GM18499 (cell line): Measurements from ENCODE around the gene RNF213.
"Not testable (repeated sequence)": the region's sequence is repeated elsewhere in the genome, so short reads cannot be mapped to it uniquely, and the experiment has no call there.

Experiments
- ATAC-seq: cut with Tn5 transposase; IDR thresholded peaks from one replicate; pipeline ENCODE4 v1.9.1; 2021; ENCODE audit warnings: moderate number of reproducible peaks; ENCODE audit not compliant: insufficient read depth, unreplicated experiment

RNF213 gene

GRCh38 chr17:80265205-80266068 lies 4.8 kb downstream of the RNF213 start:
- no peak for ATAC-seq

GRCh38 chr17:80267391-80267790 lies 6.7 kb downstream of the RNF213 start:
- no peak for ATAC-seq

DNA sequence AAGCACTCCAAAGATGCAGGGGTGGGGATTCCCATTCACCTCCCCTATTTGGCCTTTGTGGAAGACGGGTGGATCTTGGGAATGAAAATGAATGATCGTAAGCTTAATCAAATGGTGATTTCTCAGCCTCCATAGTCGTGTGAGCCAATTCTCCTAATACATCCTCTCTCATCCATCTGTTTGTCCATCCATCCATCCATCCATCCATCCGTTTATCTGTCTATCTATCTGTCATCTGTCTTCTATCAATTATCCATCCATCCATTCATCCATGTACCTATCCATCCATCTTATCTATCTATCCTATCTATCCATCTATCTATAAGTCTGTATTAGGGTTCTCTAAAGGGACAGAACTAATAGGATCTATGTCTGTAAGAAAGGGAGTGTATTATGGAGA lies 7.8 kb downstream of the RNF213 start:
- ATAC-seq: no peak

GRCh38 chr17:80269405-80269807 lies 8.8 kb downstream of the RNF213 start:
- ATAC-seq: no peak

GRCh38 chr17:80270104-80270503 lies 9.5 kb downstream of the RNF213 start:
- ATAC-seq: no peak

DNA sequence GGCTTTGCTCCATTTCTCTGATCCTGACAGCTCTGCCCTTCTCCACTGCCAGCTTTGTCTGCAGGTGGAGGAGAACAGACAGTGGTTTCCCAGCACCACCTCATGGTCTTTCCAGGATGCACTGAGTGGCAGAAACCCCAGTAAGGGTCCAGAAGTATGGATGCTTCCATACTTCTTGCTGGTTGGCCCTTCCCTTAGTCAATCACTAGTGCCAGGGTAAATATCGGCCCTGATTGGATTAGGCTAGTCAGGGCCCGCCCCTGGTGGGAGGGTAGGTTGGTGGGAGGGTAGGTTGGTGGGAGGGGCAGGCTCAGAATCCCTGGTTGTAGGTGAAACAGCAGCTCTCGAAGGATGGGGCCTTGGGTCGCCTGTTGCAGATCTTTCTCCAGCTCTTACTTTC lies 10.2 kb downstream of the RNF213 start:
- no peak for ATAC-seq

GRCh38 chr17:80272366-80272765 lies 11.7 kb downstream of the RNF213 start:
- ATAC-seq: no peak

- no peak for ATAC-seq
These were observed 13.7 kb downstream of the RNF213 start for GRCh38 chr17:80274331-80274730.

GRCh38 chr17:80274871-80275449 lies 14.3 kb downstream of the RNF213 start:
- ATAC-seq: no peak

DNA sequence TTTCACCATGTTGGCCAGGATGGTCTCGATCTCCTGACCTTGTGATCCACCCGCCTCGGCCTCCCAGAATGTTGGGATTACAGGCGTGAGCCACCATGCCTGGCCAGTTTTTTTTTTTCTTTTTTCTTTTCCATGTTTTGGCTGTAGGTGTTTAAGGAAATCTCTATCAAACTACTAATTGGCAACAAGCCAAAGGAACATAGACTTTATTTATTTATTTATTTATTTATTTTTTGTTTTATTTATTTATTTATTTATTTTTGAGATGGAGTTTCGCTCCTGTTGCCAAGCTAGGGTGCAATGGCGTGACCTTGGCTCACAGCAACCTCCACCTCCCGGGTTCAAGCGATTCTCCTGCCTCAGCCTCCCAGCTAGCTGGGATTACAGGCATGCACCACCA lies 15.2 kb downstream of the RNF213 start:
- ATAC-seq: not testable (repeated sequence)

DNA sequence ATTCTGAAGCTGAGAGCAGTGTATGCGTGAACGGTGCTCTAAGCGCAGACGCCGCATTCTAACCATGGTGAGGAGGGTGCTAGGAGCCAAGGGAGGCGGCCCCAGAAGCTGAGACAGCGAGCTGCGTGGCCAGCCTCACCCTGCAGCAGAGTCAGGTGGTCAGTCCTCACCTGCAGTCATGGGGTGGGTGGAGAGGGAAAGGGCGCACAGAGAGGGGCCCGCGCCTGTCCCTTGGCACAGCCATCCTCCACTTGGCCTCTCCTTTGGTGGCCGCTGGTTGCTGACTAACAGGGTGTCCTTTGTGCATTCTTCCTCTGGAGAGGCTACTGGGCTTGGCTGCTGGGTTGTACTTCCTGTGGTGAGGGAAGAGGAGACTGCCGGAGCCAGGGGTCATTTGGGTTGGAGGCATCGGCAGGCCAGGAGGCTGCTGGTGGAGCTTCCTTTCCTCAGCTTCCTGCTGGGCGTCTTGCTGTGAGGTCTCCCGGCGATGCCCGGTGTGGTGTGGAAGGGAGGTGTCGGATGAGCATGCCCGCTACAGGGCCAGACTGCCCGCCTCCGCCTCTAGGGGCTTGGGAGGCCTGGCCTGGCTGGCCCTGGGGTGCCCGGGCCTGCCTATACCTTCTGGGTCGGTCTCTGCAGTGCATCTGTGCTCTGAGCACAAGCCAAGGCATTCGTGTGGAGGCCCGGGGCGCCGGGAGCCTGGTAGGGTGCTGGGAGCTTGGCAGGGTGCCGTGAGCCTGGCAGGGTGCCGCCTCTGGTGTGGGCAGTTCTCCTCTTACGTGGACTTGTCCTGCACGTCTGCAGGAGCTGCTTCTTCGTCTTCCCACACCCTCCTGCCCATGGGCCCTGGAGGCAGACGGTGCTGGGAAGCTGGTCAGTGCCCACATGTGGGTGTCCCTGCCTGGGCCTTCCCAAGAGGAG lies 17.4 kb downstream of the RNF213 start:
- no peak for ATAC-seq

DNA sequence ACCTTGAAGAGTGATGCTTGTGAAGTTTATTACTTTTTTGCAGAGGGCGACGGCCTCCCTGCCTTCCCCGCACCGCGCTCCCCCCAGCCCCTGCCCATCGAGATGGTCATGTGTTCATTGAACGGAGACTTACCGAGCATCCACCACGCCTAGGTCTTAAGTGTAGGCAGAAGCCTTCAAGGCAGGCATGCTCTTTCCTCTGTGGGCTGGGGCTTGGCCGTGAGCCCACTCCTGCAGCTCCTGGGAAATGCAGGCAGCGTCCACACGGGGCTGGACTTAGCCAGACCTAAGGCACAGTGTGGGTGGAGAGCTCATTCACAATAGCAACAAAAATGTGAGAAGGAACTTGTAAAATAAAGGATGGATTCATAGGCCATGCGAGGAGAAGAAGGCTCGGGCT lies 19.2 kb downstream of the RNF213 start:
- no peak for ATAC-seq

- no peak for ATAC-seq
These were observed 20.9 kb downstream of the RNF213 start for GRCh38 chr17:80281516-80281915.

- no peak for ATAC-seq
These were observed 22.6 kb downstream of the RNF213 start for GRCh38 chr17:80283116-80283852.

DNA sequence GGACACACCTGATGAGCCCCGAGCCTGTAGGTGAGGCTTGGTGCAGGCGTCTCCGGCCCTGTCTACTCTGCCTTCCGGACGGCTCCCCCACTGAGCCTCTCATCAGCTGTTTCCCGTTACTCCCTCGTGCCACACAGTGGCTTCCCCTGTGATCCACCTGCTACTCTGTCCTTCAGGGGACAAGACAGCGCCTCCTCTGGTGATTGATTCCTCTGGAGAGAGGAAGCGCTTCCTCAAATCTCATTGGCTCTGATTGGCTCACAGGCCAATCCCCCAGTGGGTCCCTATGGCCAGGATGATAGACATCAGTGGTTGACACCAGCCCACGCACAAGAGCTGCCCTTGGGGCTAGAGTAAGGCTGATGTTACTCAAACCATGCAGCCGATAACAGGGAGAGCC lies 24.0 kb downstream of the RNF213 start:
- ATAC-seq: no peak

DNA sequence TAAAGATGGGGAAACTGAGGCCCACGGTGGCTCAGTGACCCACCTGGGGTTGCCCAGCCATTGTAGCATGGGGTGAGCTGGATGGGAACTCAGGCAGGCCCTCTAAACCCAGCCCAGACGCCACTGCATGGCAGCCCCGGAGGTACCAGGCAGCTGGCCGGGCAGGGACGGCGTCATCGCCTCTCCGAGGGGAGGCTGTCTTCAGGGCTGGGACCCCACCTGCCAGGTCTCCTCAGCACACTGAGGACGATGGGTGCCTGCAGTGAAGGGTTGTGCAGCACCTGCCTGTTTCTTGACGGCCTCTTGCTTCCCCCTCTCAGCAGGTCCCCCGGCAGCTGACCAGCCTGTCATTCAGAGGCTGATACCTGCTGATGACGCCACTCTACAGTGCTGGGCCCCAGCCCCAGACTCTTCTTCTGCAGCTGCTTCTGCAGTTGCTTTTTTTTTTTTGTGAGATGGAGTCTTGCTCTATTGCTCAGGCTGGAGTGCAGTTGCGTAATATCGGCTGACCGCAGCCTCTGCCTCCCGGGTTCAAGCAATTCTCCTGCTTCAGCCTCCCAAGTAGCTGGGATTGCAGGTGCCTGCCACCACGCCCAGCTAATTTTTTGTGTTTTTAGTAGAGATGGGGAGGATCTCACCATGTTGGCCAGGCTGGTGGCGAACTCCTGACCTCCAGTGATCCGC lies 24.7 kb downstream of the RNF213 start:
- ATAC-seq: no peak

DNA sequence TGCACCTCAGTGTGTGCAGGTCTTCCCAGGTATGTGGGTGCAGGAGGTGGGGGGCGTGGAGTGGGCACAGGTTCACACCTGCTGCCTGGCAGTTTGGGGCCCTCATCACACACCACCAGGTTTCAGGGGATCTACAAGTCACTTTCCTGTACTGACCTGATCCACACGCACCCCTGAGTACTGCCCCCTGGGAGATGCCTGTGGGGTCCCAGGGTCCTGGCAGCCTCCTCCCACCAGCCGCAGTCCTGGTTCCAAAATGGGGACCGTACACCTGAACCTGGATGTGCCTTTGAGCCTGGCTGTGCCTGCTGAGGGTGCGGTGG lies 25.9 kb downstream of the RNF213 start:
- ATAC-seq: no peak

- ATAC-seq: no peak
These were observed 26.4 kb downstream of the RNF213 start for GRCh38 chr17:80287038-80287437.

DNA sequence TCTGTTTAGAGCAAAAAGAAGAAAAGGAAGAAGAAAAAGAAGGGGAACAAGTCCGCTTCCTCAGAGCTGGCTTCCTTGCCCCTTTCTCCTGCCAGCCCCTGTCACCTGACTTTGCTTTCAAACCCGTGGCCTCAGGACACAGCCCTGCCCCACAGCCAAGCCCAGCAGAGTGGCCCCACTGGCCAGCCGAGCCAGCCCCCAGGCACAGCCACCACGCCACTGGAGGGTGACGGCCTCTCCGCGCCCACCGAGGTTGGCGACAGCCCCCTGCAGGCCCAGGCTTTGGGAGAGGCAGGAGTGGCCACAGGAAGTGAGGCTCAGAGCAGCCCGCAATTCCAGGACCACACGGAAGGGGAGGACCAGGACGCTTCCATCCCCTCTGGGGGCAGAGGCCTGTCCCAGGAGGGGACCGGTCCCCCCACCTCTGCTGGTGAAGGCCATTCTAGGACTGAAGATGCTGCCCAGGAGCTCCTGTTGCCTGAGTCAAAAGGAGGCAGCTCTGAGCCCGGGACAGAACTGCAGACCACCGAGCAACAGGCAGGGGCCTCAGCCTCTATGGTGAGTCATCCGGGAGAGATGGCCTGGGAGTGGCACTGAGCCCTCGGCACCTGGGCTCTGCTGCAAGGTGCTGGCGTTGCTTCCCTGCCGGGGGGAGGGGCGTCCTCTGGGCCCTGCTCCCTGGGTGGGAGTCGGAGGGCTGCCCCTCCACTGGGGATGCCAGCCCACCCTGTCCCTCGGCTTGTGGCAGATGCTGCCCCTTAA lies 27.3 kb downstream of the RNF213 start:
- ATAC-seq: no peak
